HG02852 (cell line): ENCODE data around the gene BRAP.
"Not testable (repeated sequence)": the region's sequence is repeated elsewhere in the genome, so short reads cannot be mapped to it uniquely, and the experiment has no call there.

Source experiments
- ATAC-seq: cut with Tn5 transposase; IDR thresholded peaks from one replicate; pipeline ENCODE4 v1.9.1; 2021; ENCODE audit warnings: mild to moderate bottlenecking, moderate library complexity; ENCODE audit not compliant: unreplicated experiment

Gene BRAP, protein sequence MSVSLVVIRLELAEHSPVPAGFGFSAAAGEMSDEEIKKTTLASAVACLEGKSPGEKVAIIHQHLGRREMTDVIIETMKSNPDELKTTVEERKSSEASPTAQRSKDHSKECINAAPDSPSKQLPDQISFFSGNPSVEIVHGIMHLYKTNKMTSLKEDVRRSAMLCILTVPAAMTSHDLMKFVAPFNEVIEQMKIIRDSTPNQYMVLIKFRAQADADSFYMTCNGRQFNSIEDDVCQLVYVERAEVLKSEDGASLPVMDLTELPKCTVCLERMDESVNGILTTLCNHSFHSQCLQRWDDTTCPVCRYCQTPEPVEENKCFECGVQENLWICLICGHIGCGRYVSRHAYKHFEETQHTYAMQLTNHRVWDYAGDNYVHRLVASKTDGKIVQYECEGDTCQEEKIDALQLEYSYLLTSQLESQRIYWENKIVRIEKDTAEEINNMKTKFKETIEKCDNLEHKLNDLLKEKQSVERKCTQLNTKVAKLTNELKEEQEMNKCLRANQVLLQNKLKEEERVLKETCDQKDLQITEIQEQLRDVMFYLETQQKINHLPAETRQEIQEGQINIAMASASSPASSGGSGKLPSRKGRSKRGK

DNA sequence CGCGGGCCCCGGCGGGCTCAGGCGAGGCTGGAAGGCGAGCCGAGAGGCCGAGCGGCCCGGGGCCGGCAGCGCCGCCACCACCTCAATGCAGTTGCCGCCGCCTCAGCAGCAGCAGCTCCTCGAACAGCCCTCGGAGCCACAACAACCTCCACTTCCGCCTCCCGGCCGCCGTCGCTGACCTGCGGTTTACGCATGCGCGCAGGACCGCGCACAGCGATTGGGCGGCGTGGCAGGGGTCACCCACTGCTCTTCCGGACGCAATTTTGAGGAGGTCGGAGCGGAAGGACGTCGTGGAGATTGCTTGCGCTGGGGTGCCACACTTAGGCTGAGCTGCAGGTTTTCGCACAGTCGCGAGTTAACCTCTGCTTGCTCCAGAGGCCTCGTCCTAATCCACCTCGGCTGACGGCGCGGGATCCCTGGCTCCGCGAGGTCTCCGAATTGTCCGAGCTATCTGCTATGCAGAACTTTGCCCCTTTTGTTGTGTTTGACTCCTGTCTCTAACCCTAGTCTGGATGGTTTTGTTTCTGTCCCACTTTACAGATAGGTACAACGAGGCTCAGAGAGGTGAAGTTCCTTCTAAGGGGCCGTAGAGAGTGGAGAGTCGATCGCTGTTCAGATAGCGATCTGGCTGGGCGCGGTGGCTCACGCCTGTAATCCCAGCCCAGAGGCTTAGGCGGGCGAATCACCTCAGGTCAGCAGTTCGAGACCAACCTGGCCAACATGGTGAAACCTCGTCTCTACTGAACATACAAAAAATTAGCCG is at the start of gene BRAP, which contains the start of gene ACAD10:
Gene BRAP (minus strand): TSS at position 146 of the 763 bp plus-strand sequence. CDS start 164 bp downstream, outside the sequence.
Gene ACAD10 (plus strand): TSS at position 243 of the 763 bp plus-strand sequence. CDS start 6,657 bp downstream, outside the sequence.
- peak; percentile 88 for ATAC-seq

DNA sequence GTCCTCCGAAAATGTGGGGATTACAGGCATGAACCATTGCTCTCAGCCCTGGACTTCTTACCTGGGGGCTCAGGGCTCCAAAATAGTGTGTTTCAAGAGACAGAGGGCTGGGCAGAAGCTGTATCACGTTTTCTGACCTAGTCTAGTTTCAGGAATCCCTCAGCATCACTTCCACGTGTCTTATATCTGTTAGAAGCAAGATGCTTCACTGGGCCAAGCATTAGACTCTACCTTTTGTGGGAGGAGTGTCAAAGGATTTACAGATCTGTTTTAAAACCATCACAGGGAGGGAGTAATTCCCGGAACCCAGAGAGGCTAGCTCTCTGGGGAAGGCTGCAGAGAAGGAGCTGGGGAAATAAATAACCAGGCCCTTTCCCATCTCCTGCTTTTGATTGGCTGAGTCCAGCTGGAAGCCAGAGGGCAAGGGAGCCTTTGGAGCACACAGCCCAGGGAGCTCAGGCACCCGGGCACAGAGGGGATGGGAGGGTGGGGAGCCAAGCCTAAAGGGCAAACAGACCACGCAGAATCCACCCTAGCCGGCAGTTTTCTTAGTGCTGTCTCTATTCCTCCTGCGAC is 47.7 kb upstream of the BRAP start:
- ATAC-seq: no peak

- ATAC-seq: no peak
These were observed 47.0 kb upstream of the BRAP start for GRCh38 chr12:111732786-111733185.

- ATAC-seq: no peak
These were observed 44.7 kb upstream of the BRAP start for GRCh38 chr12:111730420-111730819.

GRCh38 chr12:111728795-111729194 is 43.0 kb upstream of the BRAP start:
- no peak for ATAC-seq

DNA sequence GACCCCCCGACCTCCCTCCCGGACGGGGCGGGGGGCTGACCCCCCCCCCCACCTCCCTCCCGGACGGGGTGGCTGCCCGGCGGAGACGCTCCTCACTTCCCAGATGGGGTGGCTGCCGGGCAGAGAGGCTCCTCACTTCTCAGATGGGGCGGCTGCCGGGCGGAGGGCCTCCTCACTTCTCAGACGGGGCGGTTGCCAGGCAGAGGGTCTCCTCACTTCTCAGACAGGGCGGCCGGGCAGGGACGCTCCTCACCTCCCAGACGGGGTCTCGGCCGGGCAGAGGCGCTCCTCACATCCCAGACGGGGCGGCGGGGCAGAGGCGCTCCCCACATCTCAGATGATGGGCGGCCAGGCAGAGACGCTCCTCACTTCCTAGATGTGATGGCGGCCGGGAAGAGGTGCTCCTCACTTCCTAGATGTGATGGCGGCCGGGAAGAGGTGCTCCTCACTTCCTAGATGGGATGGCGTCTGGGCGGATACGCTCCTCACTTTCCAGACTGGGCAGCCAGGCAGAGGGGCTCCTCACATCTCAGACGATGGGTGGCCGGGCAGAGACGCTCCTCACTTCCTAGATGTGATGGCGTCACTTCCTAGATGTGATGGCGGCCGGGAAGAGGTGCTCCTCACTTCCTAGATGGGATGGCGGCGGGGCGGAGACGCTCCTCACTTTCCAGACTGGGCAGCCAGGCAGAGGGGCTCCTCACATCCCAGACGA is 38.0 kb upstream of the BRAP start:
- not testable (repeated sequence) for ATAC-seq

GRCh38 chr12:111720457-111720856 is 34.7 kb upstream of the BRAP start:
- no peak for ATAC-seq

DNA sequence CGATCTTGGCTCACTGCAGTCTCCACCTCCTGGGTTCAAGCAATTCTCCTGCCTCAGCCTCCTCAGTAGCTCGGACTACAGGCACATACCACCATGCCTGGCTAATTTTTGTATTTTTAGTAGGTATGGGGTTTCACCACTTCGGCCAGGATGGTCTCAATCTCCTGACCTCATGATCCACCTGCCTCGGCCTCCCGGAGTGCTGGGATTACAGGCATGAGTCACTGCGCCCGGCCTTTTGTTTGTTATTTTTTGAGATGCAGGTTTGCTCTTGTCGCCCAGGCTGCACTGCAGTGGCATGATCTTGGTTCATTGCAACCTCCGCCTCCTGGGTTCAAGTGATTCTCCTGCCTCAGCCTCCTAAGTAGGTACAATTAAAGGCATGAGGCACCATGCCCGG is 33.6 kb upstream of the BRAP start:
- not testable (repeated sequence) for ATAC-seq

GRCh38 chr12:111715279-111715678 is 29.5 kb upstream of the BRAP start:
- no peak for ATAC-seq

- ATAC-seq: no peak
These were observed 20.4 kb upstream of the BRAP start for GRCh38 chr12:111706145-111706544.

GRCh38 chr12:111705672-111706071 is 19.9 kb upstream of the BRAP start:
- no peak for ATAC-seq

- ATAC-seq: no peak
These were observed 14.2 kb upstream of the BRAP start for GRCh38 chr12:111699962-111700361.

GRCh38 chr12:111693818-111694217 is 8.1 kb upstream of the BRAP start:
- ATAC-seq: no peak

- no peak for ATAC-seq
These were observed 6.9 kb upstream of the BRAP start for GRCh38 chr12:111692575-111693210.

- no peak for ATAC-seq
These were observed 5.5 kb upstream of the BRAP start for GRCh38 chr12:111691262-111691661.

DNA sequence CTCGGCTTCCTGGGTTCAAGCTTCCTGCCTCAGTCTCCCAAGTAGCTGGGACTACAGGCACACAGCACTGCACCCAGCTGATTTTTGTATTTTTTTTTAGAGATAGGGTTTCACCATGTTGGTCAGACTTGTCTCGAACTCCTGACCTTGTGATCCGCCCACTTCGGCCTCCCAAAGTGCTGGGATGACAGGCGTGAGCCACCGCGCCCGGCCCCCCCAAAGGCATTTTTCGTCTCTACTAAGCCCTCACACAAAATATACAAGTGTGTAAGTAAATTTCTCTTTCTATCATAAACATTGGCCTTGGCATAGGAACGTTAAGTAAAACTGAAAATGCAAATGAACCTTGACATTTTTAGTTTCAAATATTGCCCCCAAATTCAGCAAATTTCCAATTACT is 2.2 kb upstream of the BRAP start:
- no peak for ATAC-seq

GRCh38 chr12:111687255-111687654 is 1.5 kb upstream of the BRAP start:
- ATAC-seq: no peak

DNA sequence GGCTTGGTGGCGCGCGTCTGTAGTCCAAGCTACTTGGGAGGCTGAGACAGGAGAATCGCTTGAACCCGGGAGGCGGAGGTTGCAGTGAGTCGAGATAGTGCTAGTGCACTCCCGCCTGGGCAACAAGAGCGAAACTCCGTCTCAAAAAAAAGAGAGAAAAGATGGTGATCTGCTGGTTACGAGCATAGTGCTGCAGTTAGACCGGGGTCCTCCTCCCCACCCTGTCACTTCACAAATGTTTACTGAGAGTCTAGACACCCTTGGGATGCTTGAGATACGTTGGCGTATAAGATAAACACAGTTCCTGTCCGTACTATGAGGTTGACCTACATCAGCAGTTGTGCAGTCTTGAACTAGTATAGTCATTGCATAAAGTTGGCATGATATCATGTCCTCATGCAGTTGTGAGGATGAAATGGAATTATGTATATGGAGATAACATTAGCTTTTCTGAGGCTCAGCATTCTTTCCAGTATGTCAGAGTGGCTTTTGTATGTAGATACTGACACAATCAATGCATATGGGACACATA is 884 bp upstream of the BRAP start:
- ATAC-seq: no peak

- ATAC-seq: peak; percentile 24
These were observed 390 bp downstream of the BRAP start for GRCh38 chr12:111685322-111685810.
